ENCODE results near the gene SERGEF. TPM values are rescaled to one million over a fixed set of nuclear protein-coding genes. Genes with fewer than 3 reads are reported as not detected.

The SERGEF gene
- total and polyA plus RNA-seq, 10 of the 15 experiments (the other 5 are each of a cell fraction or from before 2014, with no cell fraction given), result 14.6 to 27.8 (median 22.4) TPM

GRCh38 chr11:17778352-17778751, 234.5 kb downstream of the SERGEF start (continued):
- TF ChIP-seq NKRF (conservative IDR thresholded peaks at IDR 0.05) (no peak), MTA2 (IDR thresholded peaks at IDR 0.05; ENCODE audit: low read depth) (no peak), SMAD1 (IDR thresholded peaks at IDR 0.05; ENCODE audit: low read depth, partially characterized antibody) (no peak), CEBPB (IDR thresholded peaks at IDR 0.05; ENCODE audit: borderline replicate concordance in 1 of 2, low read depth in 2 of 2, low read length in 2 of 2) (no peak), JUND (IDR thresholded peaks at IDR 0.05; ENCODE audit: low read depth, low read length) (no peak), MEF2B (IDR thresholded peaks at IDR 0.05; ENCODE audit: partially characterized antibody, poor library complexity, severe bottlenecking) (no peak), USF1 (IDR thresholded peaks at IDR 0.05; ENCODE audit: borderline replicate concordance, extremely low read length, insufficient read depth, low read depth, low read length) (no peak)
- TF ChIP-seq, protein P1, sequence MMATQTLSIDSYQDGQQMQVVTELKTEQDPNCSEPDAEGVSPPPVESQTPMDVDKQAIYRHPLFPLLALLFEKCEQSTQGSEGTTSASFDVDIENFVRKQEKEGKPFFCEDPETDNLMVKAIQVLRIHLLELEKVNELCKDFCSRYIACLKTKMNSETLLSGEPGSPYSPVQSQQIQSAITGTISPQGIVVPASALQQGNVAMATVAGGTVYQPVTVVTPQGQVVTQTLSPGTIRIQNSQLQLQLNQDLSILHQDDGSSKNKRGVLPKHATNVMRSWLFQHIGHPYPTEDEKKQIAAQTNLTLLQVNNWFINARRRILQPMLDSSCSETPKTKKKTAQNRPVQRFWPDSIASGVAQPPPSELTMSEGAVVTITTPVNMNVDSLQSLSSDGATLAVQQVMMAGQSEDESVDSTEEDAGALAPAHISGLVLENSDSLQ (IDR thresholded peaks at IDR 0.05), result no peak

GRCh38 chr11:17777738-17778091, 235.1 kb downstream of the SERGEF start:
- ChIA-PET CTCF (no interaction called here), POLR2A (no interaction called here), RAD21 (ENCODE audit: unreplicated experiment) (no interaction called here), SMC1A (ENCODE audit: uncharacterized antibody, unreplicated experiment) (no interaction called here)
- no peaks in the 10 kb centered on the region for H3K9me3 ChIP-seq (replicated peaks; ENCODE audit: control insufficient read depth, insufficient read depth, low read length)
- DNase-seq (ENCODE audit: low read depth, low spot score) (no peak), FAIRE-seq (no peak), ATAC-seq (no peak)
- no peaks in the 10 kb centered on the region for H4K20me1 ChIP-seq (ENCODE audit: control insufficient read depth, insufficient read depth)
- BruUV-seq (replicated peaks), result no TSS peak
- H3K27me3 ChIP-seq (replicated peaks in 1 of 2; ENCODE audit: control insufficient read depth in 2 of 2, insufficient read depth in 2 of 2, low read length in 1 of 2), result no peaks in the 10 kb centered on the region
- no peak overlapping the region for H3K9ac ChIP-seq (ENCODE audit: control insufficient read depth, insufficient read depth, low read length)
- WGBS (ENCODE audit: insufficient coverage, insufficient replicate concordance, low lambda C conversion rate, missing lambda C conversion rate), result 48% methylated on average over 13 of the region's 13 CpGs
- H2AFZ ChIP-seq (ENCODE audit: control insufficient read depth, low read depth, low read length), result no peak overlapping the region
- no peaks in the 10 kb centered on the region for H3K79me2 ChIP-seq (ENCODE audit: control insufficient read depth, insufficient read depth, low read length)
- no peak overlapping the region for H3K4me2 ChIP-seq (ENCODE audit: control insufficient read depth, insufficient read depth)
- no peaks in the 10 kb centered on the region for H3K36me3 ChIP-seq (ENCODE audit: control insufficient read depth in 2 of 2, insufficient read depth in 2 of 2, low read length in 1 of 2)
- in situ Hi-C loops (cut with MboI) (no loop called here), intact Hi-C loops (cut with micrococcal nuclease; ENCODE audit: unreplicated experiment) (no loop called here)
- no peak overlapping the region for H3K4me3 ChIP-seq
- no peak overlapping the region for H3K27ac ChIP-seq (ENCODE audit: control insufficient read depth, insufficient read depth)
- no peaks in the 10 kb centered on the region for H3K4me1 ChIP-seq (ENCODE audit: control insufficient read depth, insufficient read depth, low read length)
- TF ChIP-seq, protein P2, sequence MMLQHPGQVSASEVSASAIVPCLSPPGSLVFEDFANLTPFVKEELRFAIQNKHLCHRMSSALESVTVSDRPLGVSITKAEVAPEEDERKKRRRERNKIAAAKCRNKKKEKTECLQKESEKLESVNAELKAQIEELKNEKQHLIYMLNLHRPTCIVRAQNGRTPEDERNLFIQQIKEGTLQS (IDR thresholded peaks at IDR 0.05; ENCODE audit: borderline replicate concordance, extremely low read depth, low read depth, low read length), result no peak
- TF ChIP-seq, protein P3, sequence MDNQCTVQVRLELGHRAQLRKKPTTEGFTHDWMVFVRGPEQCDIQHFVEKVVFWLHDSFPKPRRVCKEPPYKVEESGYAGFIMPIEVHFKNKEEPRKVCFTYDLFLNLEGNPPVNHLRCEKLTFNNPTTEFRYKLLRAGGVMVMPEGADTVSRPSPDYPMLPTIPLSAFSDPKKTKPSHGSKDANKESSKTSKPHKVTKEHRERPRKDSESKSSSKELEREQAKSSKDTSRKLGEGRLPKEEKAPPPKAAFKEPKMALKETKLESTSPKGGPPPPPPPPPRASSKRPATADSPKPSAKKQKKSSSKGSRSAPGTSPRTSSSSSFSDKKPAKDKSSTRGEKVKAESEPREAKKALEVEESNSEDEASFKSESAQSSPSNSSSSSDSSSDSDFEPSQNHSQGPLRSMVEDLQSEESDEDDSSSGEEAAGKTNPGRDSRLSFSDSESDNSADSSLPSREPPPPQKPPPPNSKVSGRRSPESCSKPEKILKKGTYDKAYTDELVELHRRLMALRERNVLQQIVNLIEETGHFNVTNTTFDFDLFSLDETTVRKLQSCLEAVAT (IDR thresholded peaks at IDR 0.05), result no peak
- no peak for TF ChIP-seq REST (IDR thresholded peaks at IDR 0.05; ENCODE audit: low read depth, low read length)
